Osteocyte (in vitro differentiated cells): Measurements from ENCODE around the gene TLX1. TPM values are rescaled to one million over a fixed set of nuclear protein-coding genes. Genes with fewer than 3 reads are reported as not detected.

Experiments
- DNase-seq: peaks from one replicate; pipeline ENCODE4 v3.0.0; 2021; ENCODE audit warnings: mixed read lengths; ENCODE audit not compliant: unreplicated experiment; ENCODE audit errors: extremely low spot score
- H3K27ac Mint-ChIP-seq: one replicate; pipeline ENCODE4 v1.8.0; 2021; ENCODE audit warnings: mild to moderate bottlenecking, mixed read lengths; ENCODE audit not compliant: unreplicated experiment
- H3K27me3 Mint-ChIP-seq: one replicate; pipeline ENCODE4 v1.8.0; 2021; ENCODE audit warnings: mixed read lengths; ENCODE audit not compliant: unreplicated experiment
- H3K36me3 Mint-ChIP-seq: one replicate; pipeline ENCODE4 v1.8.0; 2021; ENCODE audit warnings: mixed read lengths; ENCODE audit not compliant: unreplicated experiment
- H3K4me1 Mint-ChIP-seq: one replicate; pipeline ENCODE4 v1.8.0; 2021; ENCODE audit warnings: mixed read lengths; ENCODE audit not compliant: unreplicated experiment
- H3K4me3 Mint-ChIP-seq: one replicate; pipeline ENCODE4 v1.8.0; 2021; ENCODE audit warnings: mild to moderate bottlenecking, moderate library complexity, mixed read lengths; ENCODE audit not compliant: unreplicated experiment
- H3K9me3 Mint-ChIP-seq: one replicate; pipeline ENCODE4 v1.8.0; 2021; ENCODE audit warnings: mixed read lengths; ENCODE audit not compliant: unreplicated experiment
- CTCF ChIP-seq: fragments of 200-600 bp; sonication (generic); IDR thresholded peaks from 2 replicates; pipeline ENCODE4 v1.5.0; 2021; ENCODE audit warnings: antibody characterized with exemption, mild to moderate bottlenecking, moderate library complexity
- total RNA-seq: library from RNA; stranded (reverse); gene quantifications from 2 replicates; pipeline ENCODE4 v1.2.1, GENCODE V29; 2021

The TLX1 gene
- total RNA-seq, 1 donor from 2014 or later = not detected

- no peak overlapping the region for H3K4me3 Mint-ChIP-seq
- no peak for DNase-seq
- H3K36me3 Mint-ChIP-seq = no peaks in the 10 kb centered on the region
- TF ChIP-seq CTCF = no peak
- H3K27ac Mint-ChIP-seq = no peak overlapping the region
- H3K9me3 Mint-ChIP-seq = no peaks in the 10 kb centered on the region
- peaks cover 64% of the 10 kb centered on the region for H3K27me3 Mint-ChIP-seq
- H3K4me1 Mint-ChIP-seq = no peaks in the 10 kb centered on the region
Observed at GRCh38 chr10:101155896-101156295, 24.8 kb downstream of the TLX1 start.

GRCh38 chr10:101157756-101158458, 26.8 kb downstream of the TLX1 start:
- no peaks in the 10 kb centered on the region for H3K9me3 Mint-ChIP-seq
- no peak for DNase-seq
- no peak overlapping the region for H3K4me3 Mint-ChIP-seq
- H3K27me3 Mint-ChIP-seq = peaks cover 65% of the 10 kb centered on the region
- TF ChIP-seq CTCF = no peak
- no peak overlapping the region for H3K27ac Mint-ChIP-seq
- peaks cover 4% of the 10 kb centered on the region for H3K4me1 Mint-ChIP-seq
- no peaks in the 10 kb centered on the region for H3K36me3 Mint-ChIP-seq

- DNase-seq = no peak
- no peaks in the 10 kb centered on the region for H3K36me3 Mint-ChIP-seq
- peaks cover 65% of the 10 kb centered on the region for H3K27me3 Mint-ChIP-seq
Observed at GRCh38 chr10:101158459-101159058, 27.5 kb downstream of the TLX1 start.

GRCh38 chr10:101161494-101162299, 30.6 kb downstream of the TLX1 start:
- peak; percentile 96 for TF ChIP-seq CTCF
- H3K27me3 Mint-ChIP-seq = peaks cover 78% of the 10 kb centered on the region
- no peak overlapping the region for H3K27ac Mint-ChIP-seq
- H3K4me3 Mint-ChIP-seq = peak overlapping the region; percentile 55
- no peaks in the 10 kb centered on the region for H3K9me3 Mint-ChIP-seq
- H3K4me1 Mint-ChIP-seq = peaks cover 4% of the 10 kb centered on the region
- DNase-seq = peak; percentile 90
- no peaks in the 10 kb centered on the region for H3K36me3 Mint-ChIP-seq

More at GRCh38 chr10:101158459-101159058, 27.5 kb downstream of the TLX1 start:
- Mint-ChIP-seq H3K9me3 (no peaks in the 10 kb centered on the region), H3K4me1 (peaks cover 4% of the 10 kb centered on the region), H3K27ac (no peak overlapping the region), H3K4me3 (no peak overlapping the region)
- no peak for TF ChIP-seq CTCF

GRCh38 chr10:101162677-101163076, 31.6 kb downstream of the TLX1 start:
- no peak overlapping the region for H3K27ac Mint-ChIP-seq
- peak overlapping the region; percentile 55 for H3K4me3 Mint-ChIP-seq
- H3K27me3 Mint-ChIP-seq = peaks cover 75% of the 10 kb centered on the region
- H3K4me1 Mint-ChIP-seq = peaks cover 4% of the 10 kb centered on the region
- TF ChIP-seq CTCF = no peak
- no peak for DNase-seq
- no peaks in the 10 kb centered on the region for H3K36me3 Mint-ChIP-seq
- no peaks in the 10 kb centered on the region for H3K9me3 Mint-ChIP-seq
